Prostate gland (tissue), 2 donors: ENCODE results near the gene EPHB6. TPM values are rescaled to one million over a fixed set of nuclear protein-coding genes. Genes with fewer than 3 reads are reported as not detected.

Experiments
- DNase-seq: peaks from one replicate; pipeline ENCODE4 v3.0.0-alpha.2; 2019; ENCODE audit warnings: low spot score
- H3K27ac ChIP-seq, 2 donors: fragments of 200-600 bp; sonication (generic); 2 replicates each; pipeline ENCODE4 v1.5.1; 2017 to 2019
- H3K27me3 ChIP-seq: fragments of 200-600 bp; sonication (generic); replicated peaks from 2 replicates; pipeline ENCODE4 v1.5.1; 2019; ENCODE audit not compliant: insufficient read depth
- H3K36me3 ChIP-seq, 2 donors: fragments of 200-600 bp; sonication (generic); 1 replicate in 1 of 2; 2 replicates in 1 of 2; pipeline versions ENCODE4 v1.5.1 to v1.8.1; 2017 to 2019
- H3K4me1 ChIP-seq: fragments of 200-600 bp; sonication (generic); replicated peaks from 2 replicates; pipeline ENCODE4 v1.5.1; 2019
- H3K4me3 ChIP-seq, 2 donors: fragments of 200-600 bp; sonication (generic); 2 replicates each; pipeline ENCODE4 v1.5.1; 2017 to 2019
- H3K9me3 ChIP-seq: fragments of 200-600 bp; sonication (generic); 2 replicates; pipeline ENCODE4 v1.5.1; 2017
- CTCF ChIP-seq, 4 experiments: fragments of 200-600 bp in 2 of 4; fragments of 450-650 bp in 2 of 4; sonication (generic) in 2 of 4; IDR thresholded peaks; 1 replicate in 3 of 4; 2 replicates in 1 of 4; pipeline ENCODE4 v1.5.1; 2016 to 2019; ENCODE audit warnings: antibody characterized with exemption in 4 of 4, mild to moderate bottlenecking in 2 of 4, moderate library complexity in 2 of 4
- POLR2A ChIP-seq: fragments of 450-650 bp; IDR thresholded peaks from one replicate; pipeline ENCODE4 v1.6.1; 2016; ENCODE audit warnings: antibody characterized with exemption, mild to moderate bottlenecking
- POLR2AphosphoS5 ChIP-seq: sonication (generic); formaldehyde crosslinking; IDR thresholded peaks from one replicate; pipeline ENCODE4 v1.6.1; 2017; ENCODE audit warnings: antibody characterized with exemption
- WGBS: methylation state at CpG from one replicate; pipeline ENCODE4 v1.1.5; 2018; 5-methylcytosine and 5-hydroxymethylcytosine counted together
- intact Hi-C: fragments of 100-400 bp; cut with DNase I; formaldehyde crosslinking; loops from one replicate; pipeline ENCODE4 v1.14.2; 2022
- total RNA-seq, 2 donors: library from RNA; depleted of rRNA; stranded (reverse); fragments of >200 nt; gene quantifications; one replicate each; pipeline ENCODE4 v1.1.0, GENCODE V29; 2016

The EPHB6 gene
- total RNA-seq, 2 donors from 2014 or later = 98.1 to 122 TPM

DNA sequence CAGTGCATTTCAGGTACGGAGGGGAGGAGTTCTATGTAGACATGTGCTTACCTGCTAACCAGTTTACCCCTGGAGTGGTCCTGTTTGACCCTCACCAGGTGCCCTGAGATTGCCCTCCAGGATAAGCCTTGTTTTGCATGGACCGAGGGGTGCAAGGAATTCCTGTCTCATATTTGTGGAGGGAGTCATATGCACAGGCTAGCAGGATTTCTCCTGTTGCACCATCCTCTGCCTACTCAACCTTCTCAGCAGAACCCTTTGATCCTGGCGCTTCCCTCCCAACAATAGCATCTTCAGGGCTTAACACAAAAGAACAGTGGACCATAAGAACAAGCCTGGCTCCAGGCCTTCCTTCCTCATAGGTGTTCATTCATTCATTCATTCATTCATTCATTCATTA is 23.4 kb downstream of the EPHB6 start:
- TF ChIP-seq CTCF (IDR thresholded peaks at IDR 0.05) (no peak), POLR2AphosphoS5 (no peak), POLR2A (no peak)
- 85% methylated on average over 3 of the region's 3 CpGs for WGBS
- Histone ChIP-seq H3K4me1 (no peaks in the 10 kb centered on the region), H3K27ac (no peak overlapping the region), H3K27me3 (no peaks in the 10 kb centered on the region), H3K4me3 (no peak overlapping the region), H3K36me3 (no peaks in the 10 kb centered on the region), H3K9me3 (no peaks in the 10 kb centered on the region)
- intact Hi-C loops = no loop called here
- DNase-seq = no peak

DNA sequence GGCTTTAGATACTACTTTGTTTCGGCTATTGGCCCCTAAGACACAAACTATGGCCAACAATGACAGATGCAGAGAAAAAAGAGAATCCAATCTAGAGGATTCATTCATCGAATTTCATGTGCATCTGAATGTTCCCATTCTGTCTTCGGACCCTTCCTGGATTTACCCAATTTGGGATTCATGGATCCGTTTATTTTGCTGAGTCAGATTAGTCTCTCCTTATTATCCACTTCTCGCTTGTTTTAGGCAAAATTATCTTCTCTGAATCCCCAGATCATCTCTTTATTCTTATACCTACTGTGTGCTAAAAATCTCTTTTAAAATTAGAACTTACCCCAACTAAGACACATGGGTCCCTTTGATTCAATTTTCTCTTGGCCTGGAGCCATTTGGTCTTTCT is 24.2 kb downstream of the EPHB6 start:
- no peak for TF ChIP-seq POLR2AphosphoS5
- intact Hi-C loops = no loop called here
- WGBS = 90% methylated on average over 5 of the region's 5 CpGs
- H3K4me1 ChIP-seq = no peaks in the 10 kb centered on the region
- no peaks in the 10 kb centered on the region for H3K9me3 ChIP-seq
- H3K27ac ChIP-seq = no peak overlapping the region
- DNase-seq = no peak
- no peaks in the 10 kb centered on the region for H3K36me3 ChIP-seq
- H3K4me3 ChIP-seq = no peak overlapping the region
- H3K27me3 ChIP-seq = no peaks in the 10 kb centered on the region

DNA sequence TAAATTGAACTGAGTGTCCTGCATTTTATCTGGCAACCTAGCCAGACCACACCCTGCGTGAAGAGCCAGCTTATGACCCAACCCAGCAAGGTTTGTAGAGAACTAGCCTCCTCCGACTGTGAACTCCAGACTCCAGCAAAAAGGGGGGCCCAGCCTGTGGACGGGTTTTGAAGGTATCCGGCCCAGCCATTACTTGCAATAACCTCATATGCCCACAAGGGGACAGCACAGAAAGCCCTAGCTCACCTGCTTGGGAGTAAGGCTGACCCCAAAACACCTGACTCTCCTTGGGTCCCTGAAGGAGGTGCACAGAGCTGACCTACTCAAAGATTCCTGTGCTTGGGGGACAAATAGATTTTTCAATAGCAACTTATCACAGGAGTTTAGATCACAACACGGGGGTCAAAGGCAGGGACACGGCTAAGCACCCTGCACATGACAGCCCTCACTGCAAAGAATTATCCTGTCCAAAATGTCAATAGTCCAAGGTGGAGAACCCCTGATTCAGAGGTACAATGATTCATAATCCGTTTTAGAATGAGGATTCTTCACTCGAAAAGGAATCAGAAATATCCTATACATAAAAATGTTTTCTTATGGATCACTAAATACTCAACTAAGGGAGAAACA is 26.1 kb downstream of the EPHB6 start:
- no peak for DNase-seq
- H3K4me1 ChIP-seq = no peaks in the 10 kb centered on the region
- H3K27ac ChIP-seq = no peak overlapping the region
- H3K36me3 ChIP-seq = no peaks in the 10 kb centered on the region
- H3K4me3 ChIP-seq = no peak overlapping the region
- WGBS = 50% methylated on average over 8 of the region's 8 CpGs
- intact Hi-C loops = no loop called here
- no peaks in the 10 kb centered on the region for H3K9me3 ChIP-seq
- no peaks in the 10 kb centered on the region for H3K27me3 ChIP-seq
- TF ChIP-seq CTCF (IDR thresholded peaks at IDR 0.05) = peak; percentile 66 to 78 (median 74)
- no peak for TF ChIP-seq POLR2AphosphoS5

- 69% methylated on average over 9 of the region's 9 CpGs for WGBS
- H3K27me3 ChIP-seq = no peaks in the 10 kb centered on the region
- H3K4me1 ChIP-seq = no peaks in the 10 kb centered on the region
- TF ChIP-seq POLR2AphosphoS5 = no peak
- TF ChIP-seq CTCF (IDR thresholded peaks at IDR 0.05) = no peak
- TF ChIP-seq POLR2A = no peak
- no peaks in the 10 kb centered on the region for H3K36me3 ChIP-seq
- H3K9me3 ChIP-seq = no peaks in the 10 kb centered on the region
- DNase-seq = no peak
- peak overlapping the region in 1 of 2 donors; percentile 51 for H3K4me3 ChIP-seq
- no peak overlapping the region for H3K27ac ChIP-seq
- intact Hi-C loops = no loop called here
Observed at GRCh38 chr7:142881586-142882337, 26.9 kb downstream of the EPHB6 start.

DNA sequence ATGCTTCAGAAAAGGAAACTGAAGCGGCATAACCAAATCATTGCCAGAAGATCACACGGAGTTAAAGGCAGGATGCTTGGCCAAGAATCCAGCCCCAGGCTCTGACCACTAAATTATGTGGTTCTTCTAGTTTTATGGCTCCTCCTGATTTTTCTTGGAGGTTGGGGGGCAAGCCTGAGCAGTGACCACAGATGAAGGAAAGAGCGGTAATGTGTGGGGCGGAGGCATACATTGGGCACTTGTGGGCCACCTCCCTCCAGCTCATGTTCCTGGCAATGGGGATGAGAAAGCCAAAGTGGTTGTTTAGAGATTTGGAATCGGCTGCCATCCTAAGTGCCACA is 27.4 kb downstream of the EPHB6 start:
- TF ChIP-seq POLR2AphosphoS5 (peak; percentile 27), CTCF (IDR thresholded peaks at IDR 0.05) (no peak)
- peak; percentile 31 for DNase-seq
- no peaks in the 10 kb centered on the region for H3K36me3 ChIP-seq
- H3K27ac ChIP-seq = no peak overlapping the region
- no peaks in the 10 kb centered on the region for H3K27me3 ChIP-seq
- H3K4me3 ChIP-seq = peak overlapping the region in 1 of 2 donors; percentile 51
- no peaks in the 10 kb centered on the region for H3K9me3 ChIP-seq
- 53% methylated on average over 5 of the region's 5 CpGs for WGBS
- intact Hi-C loops = no loop called here
- no peaks in the 10 kb centered on the region for H3K4me1 ChIP-seq
